ENCODE data around the gene TSEN2. TPM values are rescaled to one million over a fixed set of nuclear protein-coding genes. Genes with fewer than 3 reads are reported as not detected.

TSEN2 gene
- total RNA-seq, 1 experiment from 2014 or later: 35.5 TPM

GRCh38 chr3:12553921-12554391 is 69.7 kb downstream of the TSEN2 start:
- no peak overlapping the region for H3K4me2 ChIP-seq (ENCODE audit: low read length)
- H3K9ac ChIP-seq (ENCODE audit: low read length): no peak overlapping the region
- ChIA-PET CTCF (no interaction called here), RAD21 (ENCODE audit: low non-redundant PET in 1 of 2, low total read pairs in 2 of 2, uncharacterized antibody in 2 of 2, unreplicated experiment in 2 of 2) (no interaction called here), POLR2A (no interaction called here)
- BruUV-seq (replicated peaks): no TSS peak
- H2AFZ ChIP-seq (ENCODE audit: low read depth, low read length, poor library complexity, severe bottlenecking): no peak overlapping the region
- H4K20me1 ChIP-seq (ENCODE audit: insufficient read depth): no peaks in the 10 kb centered on the region
- H3K27ac ChIP-seq (ENCODE audit: low read depth, low read length): no peak overlapping the region
- no peaks in the 10 kb centered on the region for H3K36me3 ChIP-seq (ENCODE audit: control insufficient read depth in 1 of 2, insufficient read depth in 2 of 2, low read length in 2 of 2)
- H3K4me3 ChIP-seq (replicated peaks in 1 of 2; ENCODE audit: low read depth in 1 of 2, low read length in 2 of 2): no peak overlapping the region
- peaks cover 3 to 20% of the 10 kb centered on the region in 2 experiments; a peak in 3 of 4 replicates for H3K4me1 ChIP-seq (ENCODE audit: control insufficient read depth in 1 of 2, insufficient read depth in 2 of 2, low read length in 2 of 2)
- TF ChIP-seq SIN3A (IDR thresholded peaks at IDR 0.05; ENCODE audit: low read depth) (no peak), SP1 (IDR thresholded peaks at IDR 0.05; ENCODE audit: low read depth) (no peak), CTCF (IDR thresholded peaks at IDR 0.05 in 2 of 3, conservative IDR thresholded peaks at IDR 0.05 in 1 of 3; ENCODE audit: borderline replicate concordance in 1 of 3, insufficient read depth in 1 of 3, low read depth in 2 of 3, low read length in 2 of 3) (no peak), ZFX (IDR thresholded peaks at IDR 0.05) (no peak), ATF3 (IDR thresholded peaks at IDR 0.05) (no peak), JUND (IDR thresholded peaks at IDR 0.05) (no peak), ELF1 (IDR thresholded peaks at IDR 0.05; ENCODE audit: borderline replicate concordance, low read depth) (no peak), FOSL1 (IDR thresholded peaks at IDR 0.05; ENCODE audit: low read depth) (no peak), RAD21 (IDR thresholded peaks at IDR 0.05; ENCODE audit: low read depth) (no peak), SRF (IDR thresholded peaks at IDR 0.05; ENCODE audit: low read depth) (no peak), CEBPB (IDR thresholded peaks at IDR 0.05; ENCODE audit: low read depth) (no peak), ZBTB33 (IDR thresholded peaks at IDR 0.05; ENCODE audit: extremely low read depth, insufficient replicate concordance, low read length) (no peak), MAX (IDR thresholded peaks at IDR 0.05) (no peak), EGR1 (IDR thresholded peaks at IDR 0.05; ENCODE audit: low read depth) (no peak), POLR2AphosphoS5 (IDR thresholded peaks at IDR 0.05; ENCODE audit: low read depth, low read length) (no peak), EZH2phosphoT487 (IDR thresholded peaks at IDR 0.05; ENCODE audit: borderline replicate concordance) (no peak)
- H3K9me2 ChIP-seq (ENCODE audit: insufficient read depth): no peaks in the 10 kb centered on the region
- H3K27me3 ChIP-seq (ENCODE audit: insufficient read depth, low read length): no peaks in the 10 kb centered on the region
- peaks cover 20% of the 10 kb centered on the region for H3K79me2 ChIP-seq (ENCODE audit: insufficient read depth, low read length)
- intact Hi-C loops (cut with micrococcal nuclease): no loop called here
- no peak for DNase-seq (ENCODE audit: low read depth, low spot score)
- no peak for ATAC-seq
- H3K9me3 ChIP-seq (ENCODE audit: control insufficient read depth in 1 of 2, insufficient read depth in 1 of 2, low read depth in 1 of 2, low read length in 2 of 2): no peaks in the 10 kb centered on the region

Data from HCT116 (cell line).